Tibial nerve (tissue), 4 donors: Measurements from ENCODE around the gene FANCG.

Experiments used
- EP300 ChIP-seq, 2 donors: sonication (generic); formaldehyde crosslinking; IDR thresholded peaks; one replicate each; pipeline ENCODE4 v1.6.1; 2017; ENCODE audit warnings: antibody characterized with exemption in 2 of 2, mild to moderate bottlenecking in 1 of 2
- POLR2A ChIP-seq, 2 donors: fragments of 450-650 bp; IDR thresholded peaks; one replicate each; pipeline ENCODE4 v1.6.1; 2017; ENCODE audit warnings: antibody characterized with exemption in 2 of 2, mild to moderate bottlenecking in 2 of 2, moderate library complexity in 2 of 2
- TF ChIP-seq, protein P1 (sequence below), 5 experiments: fragments of 200-600 bp in 3 of 5; fragments of 450-650 bp in 2 of 5; sonication (generic) in 3 of 5; IDR thresholded peaks; one replicate each; pipeline ENCODE4 v1.5.1; 2016 to 2019; ENCODE audit warnings: antibody characterized with exemption in 5 of 5, mild to moderate bottlenecking in 3 of 5, moderate library complexity in 2 of 5

- TF ChIP-seq POLR2A (IDR thresholded peaks at IDR 0.05): no peak
- TF ChIP-seq, protein P1, sequence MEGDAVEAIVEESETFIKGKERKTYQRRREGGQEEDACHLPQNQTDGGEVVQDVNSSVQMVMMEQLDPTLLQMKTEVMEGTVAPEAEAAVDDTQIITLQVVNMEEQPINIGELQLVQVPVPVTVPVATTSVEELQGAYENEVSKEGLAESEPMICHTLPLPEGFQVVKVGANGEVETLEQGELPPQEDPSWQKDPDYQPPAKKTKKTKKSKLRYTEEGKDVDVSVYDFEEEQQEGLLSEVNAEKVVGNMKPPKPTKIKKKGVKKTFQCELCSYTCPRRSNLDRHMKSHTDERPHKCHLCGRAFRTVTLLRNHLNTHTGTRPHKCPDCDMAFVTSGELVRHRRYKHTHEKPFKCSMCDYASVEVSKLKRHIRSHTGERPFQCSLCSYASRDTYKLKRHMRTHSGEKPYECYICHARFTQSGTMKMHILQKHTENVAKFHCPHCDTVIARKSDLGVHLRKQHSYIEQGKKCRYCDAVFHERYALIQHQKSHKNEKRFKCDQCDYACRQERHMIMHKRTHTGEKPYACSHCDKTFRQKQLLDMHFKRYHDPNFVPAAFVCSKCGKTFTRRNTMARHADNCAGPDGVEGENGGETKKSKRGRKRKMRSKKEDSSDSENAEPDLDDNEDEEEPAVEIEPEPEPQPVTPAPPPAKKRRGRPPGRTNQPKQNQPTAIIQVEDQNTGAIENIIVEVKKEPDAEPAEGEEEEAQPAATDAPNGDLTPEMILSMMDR (IDR thresholded peaks at IDR 0.05): no peak
- TF ChIP-seq EP300 (IDR thresholded peaks at IDR 0.05): no peak
Observed at GRCh38 chr9:35044071-35044470, 35.7 kb downstream of the FANCG start.
